NCI-H2081 (cell line): ENCODE data around the gene FOXA1.

Experiments
- DNase-seq, 2 experiments: peaks; one replicate each; lab custom pipeline; 2025; lab: John Stamatoyannopoulos, UW

The FOXA1 gene

DNA sequence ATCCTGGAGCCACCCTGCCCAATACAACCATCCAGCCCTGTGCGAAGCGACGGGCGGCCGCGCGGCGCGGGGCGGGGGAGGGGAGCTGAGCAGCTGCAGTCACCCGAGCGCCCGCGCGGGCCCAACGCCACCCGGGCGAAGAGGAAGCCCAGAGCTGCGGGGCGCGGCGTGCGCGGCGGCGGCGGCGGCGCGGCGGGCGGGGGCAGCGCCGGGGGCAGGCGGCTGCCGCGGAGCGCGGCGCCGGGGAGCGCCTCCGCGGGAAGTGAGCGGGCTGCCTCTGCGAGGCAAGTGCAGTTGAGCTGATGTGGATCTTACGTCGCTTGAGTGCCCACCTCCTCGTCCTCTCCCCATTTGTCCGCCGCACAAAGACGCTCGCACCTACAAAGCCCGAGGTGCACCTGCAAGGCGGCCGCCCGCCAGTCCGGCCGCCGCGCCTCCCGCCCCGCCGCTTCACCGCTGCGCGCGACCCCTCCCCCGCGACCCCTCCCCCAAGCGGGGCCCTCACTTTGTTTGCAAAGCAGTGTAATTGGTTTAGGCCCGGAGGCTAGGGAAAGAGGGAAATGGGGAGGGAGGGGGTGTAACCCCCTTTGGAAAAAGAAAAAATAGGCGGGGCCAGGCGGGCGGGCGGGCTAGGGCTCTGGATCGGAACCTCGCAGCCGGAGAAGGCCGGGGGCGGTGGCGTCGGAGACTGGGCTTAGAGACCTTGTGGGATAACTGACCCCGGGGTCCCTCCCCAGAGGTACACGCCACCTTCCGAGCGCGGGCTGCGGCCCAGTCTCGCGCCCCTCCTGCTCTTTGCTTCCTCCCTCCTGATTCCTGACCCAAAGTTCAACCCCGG lies at the start of gene FOXA1, which contains the start of gene TTC6:
FOXA1 (minus strand) TSS at position 279 of the 838 bp plus-strand sequence; CDS start at position 2, 277 bp downstream.
TTC6 (plus strand) TSS at position 659 of the 838 bp plus-strand sequence. CDS start 26,436 bp downstream, outside the sequence.
- peak; percentile 92 to 95 for DNase-seq

DNA sequence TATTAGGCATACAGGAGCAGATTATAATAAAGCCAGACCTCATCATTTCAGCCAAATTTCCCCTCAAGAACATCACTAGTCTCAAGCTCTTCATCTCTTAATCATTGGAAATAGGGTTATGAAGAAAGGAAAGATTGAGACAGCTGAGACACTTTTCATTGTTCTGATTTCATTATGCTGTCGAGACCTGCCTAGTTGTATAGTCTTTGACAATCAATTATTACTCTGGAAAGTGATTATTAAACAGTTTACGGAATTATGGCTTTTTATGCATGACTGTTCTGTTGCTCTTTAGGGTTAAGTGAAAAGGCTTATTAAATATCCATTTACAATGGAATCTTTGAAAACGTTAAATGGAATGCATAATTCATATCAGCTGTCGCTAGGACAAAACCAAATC lies 48.7 kb upstream of the FOXA1 start:
- DNase-seq = no peak

DNA sequence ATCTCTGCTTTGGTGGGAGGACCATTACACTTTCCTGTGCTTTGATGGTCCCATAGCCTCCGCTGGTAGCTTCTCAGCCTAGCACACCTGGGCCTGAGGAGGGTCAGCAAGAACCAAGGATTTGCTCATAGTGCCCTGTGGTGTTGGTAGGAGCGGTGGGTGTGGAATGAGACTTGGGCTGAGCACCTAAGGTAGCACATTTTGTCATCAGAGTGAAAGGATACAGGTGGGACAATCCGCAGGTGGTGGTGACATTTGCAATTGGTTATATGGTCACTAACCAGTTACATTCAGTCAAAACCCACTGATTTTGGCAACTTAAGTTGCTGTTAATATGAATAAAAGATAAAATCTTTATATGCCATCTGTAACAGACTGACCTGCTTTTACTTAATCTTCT lies 47.1 kb upstream of the FOXA1 start:
- no peak for DNase-seq

- DNase-seq = peak in 1 of 2 experiments; percentile 32
Measured at GRCh38 chr14:37641117-37641516, 46.1 kb upstream of the FOXA1 start.

DNA sequence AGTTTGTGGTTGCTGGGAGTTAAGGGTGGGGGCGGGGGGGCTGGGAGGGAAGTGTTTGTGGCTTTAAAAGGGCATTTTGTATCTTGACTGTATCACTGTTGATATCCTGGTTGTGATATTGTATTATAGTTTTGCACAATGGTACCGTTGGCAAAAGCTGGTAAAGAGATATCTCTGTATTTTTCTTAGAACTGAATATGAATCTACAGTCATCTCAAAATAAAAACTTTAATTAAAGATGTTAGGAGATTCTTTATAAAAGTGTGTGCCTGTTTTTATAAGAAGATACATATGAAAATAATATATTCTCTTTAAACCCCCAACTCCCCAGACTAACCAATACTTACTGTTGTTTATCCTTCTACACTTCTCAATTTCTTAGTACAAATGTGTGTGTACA lies 43.5 kb upstream of the FOXA1 start:
- DNase-seq = no peak

GRCh38 chr14:37637341-37637740 lies 42.3 kb upstream of the FOXA1 start:
- DNase-seq = no peak

DNA sequence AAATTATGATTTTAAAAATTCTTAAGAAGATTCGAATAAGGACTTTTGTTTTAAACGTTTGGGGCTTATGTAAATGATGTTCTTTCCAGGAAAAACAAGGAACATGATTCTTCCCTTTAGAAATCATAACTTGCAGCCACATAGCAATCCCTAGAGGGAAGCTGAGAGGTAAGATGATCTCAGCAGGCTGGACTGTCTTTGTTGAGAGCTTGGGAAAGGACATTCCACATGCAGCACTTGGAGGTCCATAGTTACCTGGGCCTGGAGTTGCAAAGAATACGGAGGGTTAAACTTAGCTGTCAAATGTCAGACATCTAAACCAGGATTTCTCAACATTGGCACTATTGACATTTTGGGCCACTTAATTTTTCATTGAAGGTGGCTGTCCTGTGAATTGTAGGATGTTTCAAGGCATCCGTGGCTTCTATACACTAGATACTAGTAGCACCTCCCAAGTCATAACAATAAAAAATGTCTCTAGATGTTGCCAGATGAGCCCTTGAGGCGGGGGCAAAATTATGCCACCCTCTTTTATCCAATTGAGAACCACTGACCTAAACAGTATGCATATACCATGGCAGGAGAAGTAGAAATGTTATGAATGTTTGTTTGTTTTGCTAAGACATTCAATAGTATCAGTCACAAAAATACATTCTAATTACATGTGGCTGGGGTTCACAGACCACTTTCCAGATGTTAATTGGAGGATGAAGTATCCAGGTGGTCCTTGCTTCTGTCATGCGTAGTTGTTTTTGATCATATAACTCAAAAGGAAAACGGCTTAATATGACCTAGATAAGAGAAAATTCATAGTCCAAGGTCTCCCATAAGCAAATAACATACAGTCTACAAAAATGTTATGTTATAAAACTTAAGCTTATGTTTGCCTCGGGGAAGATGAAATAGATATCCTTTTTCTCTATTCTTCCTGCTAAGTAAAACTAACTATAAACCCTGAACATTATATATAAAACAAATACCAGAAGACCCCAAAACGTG lies 30.8 kb upstream of the FOXA1 start:
- DNase-seq = no peak

DNA sequence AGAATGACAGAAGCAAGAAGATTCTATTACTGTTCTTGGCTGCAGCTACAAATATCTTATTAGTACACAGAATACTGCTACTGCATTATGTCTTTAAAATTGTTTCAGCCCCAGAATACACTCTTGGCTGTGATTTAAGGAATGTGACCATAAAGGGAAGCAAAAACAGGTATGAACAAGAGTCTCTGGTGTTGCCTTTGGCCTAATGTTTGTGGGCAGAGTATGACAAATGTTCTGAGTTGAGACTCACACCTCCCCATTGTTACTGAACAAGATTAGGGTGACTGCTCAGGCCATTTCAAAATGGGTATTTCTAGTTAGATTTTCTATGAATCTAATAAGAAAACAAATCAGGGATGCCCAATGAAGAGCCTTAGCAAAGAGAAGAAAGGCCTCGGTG lies 28.9 kb upstream of the FOXA1 start:
- no peak for DNase-seq

- peak in 1 of 2 experiments; percentile 51 for DNase-seq
Measured at GRCh38 chr14:37623426-37623951, 28.4 kb upstream of the FOXA1 start.

DNA sequence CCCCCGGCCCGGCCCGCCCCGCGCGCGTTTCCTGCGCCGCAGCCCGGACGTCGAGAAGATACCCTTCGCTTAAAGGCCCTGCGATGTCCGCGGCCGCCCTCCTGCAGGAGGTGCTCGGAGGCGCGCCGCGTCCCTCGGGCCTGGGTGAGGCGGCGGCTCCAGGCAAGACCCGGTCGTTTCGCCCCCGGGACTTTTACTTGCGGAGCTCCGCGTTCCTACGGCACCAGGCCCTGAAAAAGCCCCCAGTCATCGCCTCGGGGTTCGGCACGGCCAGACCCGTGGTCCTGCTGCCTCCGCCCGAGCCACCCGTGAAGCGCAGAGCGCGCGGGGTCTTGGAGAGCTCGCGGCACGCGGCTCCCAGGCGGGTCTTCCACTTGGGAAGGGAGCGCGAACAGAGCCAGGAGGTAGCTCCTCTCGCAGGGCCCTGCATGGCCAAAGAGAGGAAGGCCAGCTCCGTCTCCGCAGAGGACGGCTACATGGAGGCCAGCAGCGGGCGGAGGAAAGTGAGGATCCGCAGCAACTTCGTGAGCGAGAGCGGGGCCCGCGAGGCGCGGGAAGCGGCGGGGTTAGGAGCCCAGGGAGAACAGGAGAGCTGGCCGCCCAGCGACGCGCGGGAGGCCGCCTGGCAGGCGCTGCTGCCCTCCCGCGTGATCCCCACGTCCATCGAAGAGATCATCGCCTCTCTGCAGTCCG lies 27.3 kb upstream of the FOXA1 start:
- DNase-seq = no peak

- no peak for DNase-seq
Measured at GRCh38 chr14:37620856-37621255, 25.8 kb upstream of the FOXA1 start.

DNA sequence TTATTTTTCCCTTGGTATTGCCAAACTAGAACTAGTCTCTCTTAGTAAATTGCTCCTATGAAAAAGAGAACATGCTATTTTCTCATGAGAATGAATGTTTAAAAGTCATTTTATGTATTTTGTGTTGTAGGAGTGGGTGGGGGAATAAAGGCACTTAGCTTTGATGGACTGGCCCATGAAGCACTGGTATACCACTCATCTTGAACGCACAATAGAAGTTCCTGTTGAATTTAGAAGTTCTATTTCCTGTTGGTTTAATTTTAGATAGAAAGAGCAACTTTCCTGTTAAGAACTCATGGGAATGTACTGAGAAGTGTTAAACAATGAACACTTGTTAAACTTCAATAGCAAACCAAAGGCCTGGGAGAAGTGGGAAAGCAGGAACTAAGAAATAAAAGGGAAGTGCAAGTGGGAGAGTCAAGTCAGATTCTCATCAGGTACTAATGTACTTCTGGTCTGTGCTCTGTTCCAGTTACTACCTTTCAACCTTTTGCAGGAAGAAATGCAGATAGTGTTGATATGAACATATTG lies 23.5 kb upstream of the FOXA1 start:
- DNase-seq = no peak

- DNase-seq = no peak
Measured at GRCh38 chr14:37617864-37618365, 22.9 kb upstream of the FOXA1 start.

- DNase-seq = no peak
Measured at GRCh38 chr14:37616853-37617252, 21.8 kb upstream of the FOXA1 start.

- no peak for DNase-seq
Measured at GRCh38 chr14:37615582-37616289, 20.7 kb upstream of the FOXA1 start.

GRCh38 chr14:37610945-37611523 lies 16.0 kb upstream of the FOXA1 start:
- DNase-seq = no peak

GRCh38 chr14:37608649-37609048 lies 13.6 kb upstream of the FOXA1 start:
- DNase-seq = no peak

DNA sequence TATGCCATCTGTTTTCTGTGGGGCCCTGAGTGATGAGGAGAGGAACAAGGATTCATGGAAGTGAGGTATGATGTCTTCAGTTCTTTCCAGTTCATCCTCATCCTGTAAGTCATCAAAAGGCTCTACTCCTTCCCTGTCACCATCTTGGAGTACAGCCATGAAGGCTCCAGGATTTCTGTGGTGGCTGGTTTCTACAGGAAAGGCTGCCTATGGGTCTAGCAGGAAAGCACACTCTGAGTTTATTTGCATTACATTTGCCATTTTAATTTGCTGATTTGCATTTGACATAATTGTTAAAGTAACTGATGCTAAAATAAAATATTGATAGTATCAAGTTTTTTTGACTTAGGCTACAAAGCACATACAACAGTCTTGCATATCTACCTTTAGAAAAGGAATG lies 11.6 kb upstream of the FOXA1 start:
- no peak for DNase-seq

DNA sequence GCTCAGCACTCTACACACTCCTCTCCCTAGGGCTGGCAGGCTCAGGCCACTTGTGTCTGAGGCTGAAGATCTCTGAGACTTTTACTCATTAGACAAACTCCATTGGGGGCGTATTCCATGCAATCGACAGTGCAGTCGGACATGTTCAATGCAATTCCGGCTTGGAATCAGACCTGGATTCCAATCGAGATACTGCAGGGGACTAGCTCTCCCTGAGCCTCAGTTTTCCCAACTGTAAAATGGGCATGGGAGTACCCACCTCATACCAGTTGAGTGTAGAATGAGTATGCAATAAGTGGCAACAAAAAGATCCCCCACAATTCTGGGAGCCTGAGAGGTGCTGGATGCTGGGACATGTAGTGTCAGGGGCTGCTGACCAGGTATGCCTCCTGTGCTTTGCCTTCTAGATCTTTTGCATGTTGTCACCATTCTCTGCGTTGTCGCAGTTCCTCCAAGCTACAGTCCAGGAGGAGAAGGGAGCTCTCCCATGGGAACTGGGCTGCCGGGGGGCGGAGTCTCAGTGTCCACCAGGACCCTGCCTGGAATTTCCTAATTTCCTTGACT lies 8.7 kb upstream of the FOXA1 start:
- no peak for DNase-seq
